HCT116 (cell line): ENCODE data around the gene MEF2B. TPM values are rescaled to one million over a fixed set of nuclear protein-coding genes. Genes with fewer than 3 reads are reported as not detected.
A peak's percentile ranks its signal among the peaks of the same experiment; 100 is the strongest.

ENCODE experiments used
- ATAC-seq: fragments of 200-7000 bp; cut with Tn5 transposase; 2 replicates; pipeline ENCODE4 v1.9.1; 2020; ENCODE audit warnings: mild to moderate bottlenecking, moderate library complexity
- BruUV-seq: library from RNA; stranded (reverse); fragments of 400-500 nt; replicated peaks from 2 replicates; lab custom pipeline; 2021; lab: Mats Ljungman, UMichigan
- CTCF ChIA-PET: fragments of 300-600 bp; sonication (Branson Sonifier 250); formaldehyde crosslinking; loops from one replicate; lab custom pipeline; 2021; ENCODE audit warnings: antibody characterized with exemption; lab: Charles Lee
- POLR2A ChIA-PET: fragments of 300-600, 350-600 bp; sonication (Branson Sonifier 250); formaldehyde crosslinking; loops from one replicate; lab custom pipeline; 2021; ENCODE audit warnings: antibody characterized with exemption; lab: Charles Lee
- RAD21 ChIA-PET, 2 experiments: fragments of 300-600 bp; sonication (Branson Sonifier 250); formaldehyde crosslinking; loops; one replicate each; lab custom pipeline; 2023; ENCODE audit warnings: low total read pairs in 2 of 2; ENCODE audit not compliant: uncharacterized antibody in 2 of 2, unreplicated experiment in 2 of 2, low non-redundant PET in 1 of 2; lab: Charles Lee
- DNase-seq: peaks from one replicate; pipeline ENCODE4 v3.0.0-alpha.2; 2010; ENCODE audit warnings: low read depth, low spot score
- H2AFZ ChIP-seq: fragments of 200-600 bp; shearing (Covaris generic), sonication (generic); 2 replicates; pipeline ENCODE4 v1.6.1; 2017; ENCODE audit warnings: low read depth, mixed run types, mixed read lengths, antibody characterized with exemption, low read length; ENCODE audit not compliant: poor library complexity, severe bottlenecking
- H3K27ac ChIP-seq: 2 replicates; pipeline ENCODE4 v1.5.1; 2012; ENCODE audit warnings: low read depth, low read length
- H3K27me3 ChIP-seq: fragments of 200-600 bp; sonication (generic); 2 replicates; pipeline ENCODE4 v1.6.1; 2016; ENCODE audit warnings: mixed run types, low read length, mixed read lengths; ENCODE audit not compliant: insufficient read depth
- H3K36me3 ChIP-seq, 2 experiments: fragments of 200-500 bp in 1 of 2; fragments of 200-600 bp in 1 of 2; sonication (Bioruptor generic) in 1 of 2; sonication (generic) in 1 of 2; 2 replicates each; pipeline versions ENCODE4 v1.5.1 to v1.6.1; 2014 to 2016; ENCODE audit warnings: low read length in 2 of 2, inconsistent platforms in 1 of 2, mixed read lengths in 1 of 2, mixed run types in 1 of 2; ENCODE audit not compliant: insufficient read depth in 2 of 2, control insufficient read depth in 1 of 2
- H3K4me1 ChIP-seq, 2 experiments: fragments of 200-600 bp in 1 of 2; sonication (generic) in 1 of 2; 2 replicates each; pipeline versions ENCODE4 v1.5.1 to v1.6.1; 2012 to 2017; ENCODE audit warnings: low read length in 2 of 2, inconsistent platforms in 1 of 2, mild to moderate bottlenecking in 1 of 2, mixed read lengths in 1 of 2, mixed run types in 1 of 2, moderate library complexity in 1 of 2; ENCODE audit not compliant: insufficient read depth in 2 of 2, control insufficient read depth in 1 of 2
- H3K4me2 ChIP-seq: fragments of 200-600 bp; sonication (generic); 2 replicates; pipeline ENCODE4 v1.6.1; 2017; ENCODE audit warnings: mixed run types, low read length, mixed read lengths
- H3K4me3 ChIP-seq, 2 experiments: fragments of 200-600 bp in 1 of 2; sonication (generic) in 1 of 2; replicated peaks in 1 of 2; 2 replicates each; pipeline ENCODE4 v1.5.1; 2011 to 2016; ENCODE audit warnings: low read length in 2 of 2, control low read depth in 1 of 2, low read depth in 1 of 2, mild to moderate bottlenecking in 1 of 2, mixed read lengths in 1 of 2, mixed run types in 1 of 2
- H3K79me2 ChIP-seq: fragments of 200-600 bp; sonication (generic); 2 replicates; pipeline ENCODE4 v1.6.1; 2017; ENCODE audit warnings: mild to moderate bottlenecking, mixed run types, low read length, moderate library complexity, mixed read lengths; ENCODE audit not compliant: insufficient read depth
- H3K9ac ChIP-seq: fragments of 200-600 bp; sonication (generic); 2 replicates; pipeline ENCODE4 v1.6.1; 2016; ENCODE audit warnings: low read length, mixed read lengths
- H3K9me2 ChIP-seq: fragments of 200-600 bp; sonication (generic), shearing (Covaris generic); 2 replicates; pipeline ENCODE4 v1.6.1; 2017; ENCODE audit warnings: mixed run types, mild to moderate bottlenecking, moderate library complexity; ENCODE audit not compliant: insufficient read depth
- H3K9me3 ChIP-seq, 2 experiments: fragments of 200-500 bp in 1 of 2; fragments of 200-600 bp in 1 of 2; sonication (Bioruptor generic) in 1 of 2; sonication (generic) in 1 of 2; 2 replicates each; pipeline ENCODE4 v1.6.1; 2014 to 2017; ENCODE audit warnings: low read length in 2 of 2, mixed read lengths in 2 of 2, inconsistent platforms in 1 of 2, low read depth in 1 of 2, mild to moderate bottlenecking in 1 of 2, mixed run types in 1 of 2, moderate library complexity in 1 of 2; ENCODE audit not compliant: control insufficient read depth in 1 of 2, insufficient read depth in 1 of 2
- H4K20me1 ChIP-seq: fragments of 200-600 bp; sonication (generic), shearing (Covaris generic); 2 replicates; pipeline ENCODE4 v1.6.1; 2017; ENCODE audit warnings: mixed run types, mild to moderate bottlenecking, moderate library complexity; ENCODE audit not compliant: insufficient read depth
- CTCF ChIP-seq, 3 experiments: fragments of 200-600 bp in 1 of 3; sonication (generic) in 1 of 3; IDR thresholded peaks in 2 of 3; conservative IDR thresholded peaks in 1 of 3; 2 replicates each; pipeline ENCODE4 v1.5.1; 2012 to 2017; ENCODE audit warnings: low read depth in 2 of 3, low read length in 2 of 3, antibody characterized with exemption in 1 of 3, borderline replicate concordance in 1 of 3, control low read depth in 1 of 3, mild to moderate bottlenecking in 1 of 3, mixed read lengths in 1 of 3, mixed run types in 1 of 3, moderate library complexity in 1 of 3; ENCODE audit not compliant: insufficient read depth in 1 of 3
- FOSL1 ChIP-seq: IDR thresholded peaks from 2 replicates; pipeline ENCODE4 v1.6.1; 2012; ENCODE audit warnings: low read depth
- POLR2AphosphoS5 ChIP-seq: IDR thresholded peaks from 2 replicates; pipeline ENCODE4 v1.6.1; 2011; ENCODE audit warnings: mild to moderate bottlenecking, low read depth, low read length, moderate library complexity
- RAD21 ChIP-seq: IDR thresholded peaks from 2 replicates; pipeline ENCODE4 v1.6.1; 2012; ENCODE audit warnings: low read depth, mild to moderate bottlenecking
- intact Hi-C: fragments of 100-400 bp; cut with micrococcal nuclease; formaldehyde crosslinking; loops from 2 replicates; pipeline ENCODE4 v1.10.0; 2022
- total RNA-seq: library from RNA; stranded (reverse); gene quantifications from one replicate; pipeline ENCODE4 v1.2.1, GENCODE V29; 2021; ENCODE audit not compliant: unreplicated experiment

MEF2B gene
- total RNA-seq, 1 experiment from 2014 or later: 7.9 TPM

GRCh38 chr19:19186742-19187141 is 16.7 kb upstream of the MEF2B start:
- H3K4me2 ChIP-seq: no peak overlapping the region
- H3K9me3 ChIP-seq: no peaks in the 10 kb centered on the region
- H3K4me3 ChIP-seq: no peak overlapping the region
- ATAC-seq: no peak
- no peak overlapping the region for H2AFZ ChIP-seq
- no peak for TF ChIP-seq RAD21
- TF ChIP-seq FOSL1: no peak
- 0 out of 6 replicates have a peak, but pooled peaks of 1 of the 3 experiments have one; percentile 1 for TF ChIP-seq CTCF (IDR thresholded peaks at IDR 0.05 in 2 of 3, conservative IDR thresholded peaks at IDR 0.05 in 1 of 3; ENCODE audit: borderline replicate concordance in 1 of 3, insufficient read depth in 1 of 3, low read depth in 2 of 3, low read length in 2 of 3)
- 0 out of 2 replicates have a peak overlapping the region, but pooled peaks have one; percentile 14 for H3K27ac ChIP-seq
- peaks cover 11 to 29% of the 10 kb centered on the region in 2 experiments for H3K4me1 ChIP-seq
- no peak for DNase-seq
- POLR2A ChIA-PET: no interaction called here
- CTCF ChIA-PET: no interaction called here
- no peaks in the 10 kb centered on the region for H3K27me3 ChIP-seq
- H3K9me2 ChIP-seq: no peaks in the 10 kb centered on the region
- intact Hi-C loops: loop anchor here (2.0 kb wide), 1 partner anchor 156 kb away; no protein-coding TSS in a partner anchor
- RAD21 ChIA-PET: no interaction called here
- no peaks in the 10 kb centered on the region for H4K20me1 ChIP-seq
- BruUV-seq: no TSS peak
- peaks cover 32% of the 10 kb centered on the region for H3K79me2 ChIP-seq
- peaks cover 0 to 12% of the 10 kb centered on the region in 2 experiments; a peak in 2 of 4 replicates for H3K36me3 ChIP-seq
- H3K9ac ChIP-seq: no peak overlapping the region

- no TSS peak for BruUV-seq
- peak; percentile 78 for TF ChIP-seq RAD21
- TF ChIP-seq CTCF (IDR thresholded peaks at IDR 0.05 in 2 of 3, conservative IDR thresholded peaks at IDR 0.05 in 1 of 3; ENCODE audit: borderline replicate concordance in 1 of 3, insufficient read depth in 1 of 3, low read depth in 2 of 3, low read length in 2 of 3): peak; percentile 76 to 91 (median 88); a peak in 5 of 6 replicates
- TF ChIP-seq FOSL1: no peak
- TF ChIP-seq POLR2AphosphoS5: no peak
- TF ChIP-seq, all 23 proteins: peak for 2
Observed at GRCh38 chr19:19185853-19186740, 16.0 kb upstream of the MEF2B start.

More at GRCh38 chr19:19185853-19186740, 16.0 kb upstream of the MEF2B start:
- DNase-seq (peak; percentile 50), ATAC-seq (peak; percentile 98)
- Histone ChIP-seq H3K79me2 (peaks cover 26% of the 10 kb centered on the region), H3K4me3 (no peak overlapping the region), H4K20me1 (no peaks in the 10 kb centered on the region), H3K27ac (peak overlapping the region; percentile 11; the same call in 1 of the 2 replicates), H3K4me1 (peaks cover 11 to 28% of the 10 kb centered on the region in 2 experiments), H2AFZ (no peak overlapping the region), H3K9me2 (no peaks in the 10 kb centered on the region), H3K9ac (no peak overlapping the region), H3K36me3 (peaks cover 0 to 12% of the 10 kb centered on the region in 2 experiments; a peak in 2 of 4 replicates), H3K9me3 (no peaks in the 10 kb centered on the region), H3K4me2 (0 out of 2 replicates have a peak overlapping the region, but pooled peaks have one; percentile 25), H3K27me3 (no peaks in the 10 kb centered on the region)
- POLR2A ChIA-PET: no interaction called here
- intact Hi-C loops: loop anchor here (2.0 kb wide), 1 partner anchor 157 kb away; no protein-coding TSS in a partner anchor
- RAD21 ChIA-PET: interaction anchor here in 1 of 2 experiments (0.9 kb wide), 1 partner anchor 157 kb away, joined by 3 read pairs; no protein-coding TSS in a partner anchor
- CTCF ChIA-PET: interaction anchor here (1.0 to 1.2 kb wide), 3 partner anchors 11 to 157 kb away, joined by 3 to 4 read pairs (median 3); no protein-coding TSS in a partner anchor
